D721Med (cell line): ENCODE results near the gene XRCC3.

Source experiments
- DNase-seq: peaks from one replicate; pipeline ENCODE4 v3.0.0; 2011; ENCODE audit warnings: low spot score; ENCODE audit not compliant: insufficient read length
- FAIRE-seq: peaks from 2 replicates; lab custom pipeline; 2011; peaks lifted over from hg19 to GRCh38; lab: Jason Lieb, UNC
- TF ChIP-seq, protein P1 (sequence below): IDR thresholded peaks from 2 replicates; pipeline ENCODE4 v1.5.1; 2012; ENCODE audit warnings: mild to moderate bottlenecking, control low read depth; ENCODE audit not compliant: insufficient read depth; ENCODE audit errors: missing control alignments

XRCC3 gene

GRCh38 chr14:103684871-103685270 lies 30.4 kb downstream of the XRCC3 start:
- TF ChIP-seq, protein P1, sequence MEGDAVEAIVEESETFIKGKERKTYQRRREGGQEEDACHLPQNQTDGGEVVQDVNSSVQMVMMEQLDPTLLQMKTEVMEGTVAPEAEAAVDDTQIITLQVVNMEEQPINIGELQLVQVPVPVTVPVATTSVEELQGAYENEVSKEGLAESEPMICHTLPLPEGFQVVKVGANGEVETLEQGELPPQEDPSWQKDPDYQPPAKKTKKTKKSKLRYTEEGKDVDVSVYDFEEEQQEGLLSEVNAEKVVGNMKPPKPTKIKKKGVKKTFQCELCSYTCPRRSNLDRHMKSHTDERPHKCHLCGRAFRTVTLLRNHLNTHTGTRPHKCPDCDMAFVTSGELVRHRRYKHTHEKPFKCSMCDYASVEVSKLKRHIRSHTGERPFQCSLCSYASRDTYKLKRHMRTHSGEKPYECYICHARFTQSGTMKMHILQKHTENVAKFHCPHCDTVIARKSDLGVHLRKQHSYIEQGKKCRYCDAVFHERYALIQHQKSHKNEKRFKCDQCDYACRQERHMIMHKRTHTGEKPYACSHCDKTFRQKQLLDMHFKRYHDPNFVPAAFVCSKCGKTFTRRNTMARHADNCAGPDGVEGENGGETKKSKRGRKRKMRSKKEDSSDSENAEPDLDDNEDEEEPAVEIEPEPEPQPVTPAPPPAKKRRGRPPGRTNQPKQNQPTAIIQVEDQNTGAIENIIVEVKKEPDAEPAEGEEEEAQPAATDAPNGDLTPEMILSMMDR = no peak
- DNase-seq (no peak), FAIRE-seq (no peak)

- TF ChIP-seq, protein P1 = no peak
- FAIRE-seq = no peak
Measured at GRCh38 chr14:103684471-103684870, 30.8 kb downstream of the XRCC3 start.

GRCh38 chr14:103683139-103683538 lies 32.1 kb downstream of the XRCC3 start:
- no peak for DNase-seq
- FAIRE-seq = no peak
- TF ChIP-seq, protein P1 = no peak

More at GRCh38 chr14:103684471-103684870, 30.8 kb downstream of the XRCC3 start:
- DNase-seq = no peak

- no peak for DNase-seq
- TF ChIP-seq, protein P1 = no peak
- no peak for FAIRE-seq
Measured at GRCh38 chr14:103680491-103681231, 34.6 kb downstream of the XRCC3 start.

GRCh38 chr14:103679351-103679750 lies 35.9 kb downstream of the XRCC3 start:
- DNase-seq = no peak
- TF ChIP-seq, protein P1 = peak; percentile 59
- FAIRE-seq = no peak

- no peak for DNase-seq
- TF ChIP-seq, protein P1 = no peak
- FAIRE-seq = no peak
Measured at GRCh38 chr14:103676881-103677675, 38.2 kb downstream of the XRCC3 start.
